PC-3 (cell line): Measurements from ENCODE around the gene FAM107B. TPM values are rescaled to one million over a fixed set of nuclear protein-coding genes. Genes with fewer than 3 reads are reported as not detected.

ENCODE experiments used
- ATAC-seq: fragments of 200-7000 bp; cut with Tn5 transposase; 2 replicates; pipeline ENCODE4 v1.9.1; 2020; ENCODE audit warnings: mild to moderate bottlenecking, moderate library complexity
- BruUV-seq: library from RNA; stranded (reverse); fragments of 400-500 nt; replicated peaks from 2 replicates; lab custom pipeline; 2021; lab: Mats Ljungman, UMichigan
- CTCF ChIA-PET: fragments of 300-600 bp; sonication (Branson Sonifier 250); formaldehyde crosslinking; loops from one replicate; lab custom pipeline; 2022; ENCODE audit warnings: antibody characterized with exemption; lab: Charles Lee
- POLR2A ChIA-PET: fragments of 300-600 bp; sonication (Branson Sonifier 250); formaldehyde crosslinking; loops from one replicate; lab custom pipeline; 2022; ENCODE audit warnings: antibody characterized with exemption; ENCODE audit not compliant: unreplicated experiment; lab: Charles Lee
- DNase-seq: peaks from one replicate; pipeline ENCODE4 v3.0.0-alpha.2; 2015
- H2AFZ ChIP-seq: fragments of 300-600 bp; sonication (generic); 2 replicates; pipeline ENCODE4 v1.6.0; 2016; ENCODE audit warnings: antibody characterized with exemption, low read length
- H3F3A ChIP-seq: fragments of 300-600 bp; sonication (generic); one replicate; pipeline ENCODE4 v1.6.0; 2017; ENCODE audit warnings: antibody characterized with exemption, low read length, control low read depth, mild to moderate bottlenecking; ENCODE audit not compliant: unreplicated experiment
- H3K27ac ChIP-seq: fragments of 300-600 bp; sonication (generic); 2 replicates; pipeline ENCODE4 v1.5.1; 2016; ENCODE audit warnings: mild to moderate bottlenecking, low read length
- H3K27me3 ChIP-seq: fragments of 300-600 bp; sonication (generic); 2 replicates; pipeline ENCODE4 v1.6.1; 2016; ENCODE audit warnings: low read length, mixed read lengths
- H3K36me3 ChIP-seq: fragments of 300-600 bp; sonication (generic); 2 replicates; pipeline ENCODE4 v1.6.1; 2016; ENCODE audit warnings: low read depth, mixed run types, low read length, mixed read lengths
- H3K4me1 ChIP-seq: fragments of 300-600 bp; sonication (generic); 2 replicates; pipeline ENCODE4 v1.5.1; 2016; ENCODE audit warnings: low read length; ENCODE audit not compliant: insufficient read depth
- H3K4me2 ChIP-seq: fragments of 300-600 bp; sonication (generic); 2 replicates; pipeline ENCODE4 v1.6.0; 2016; ENCODE audit warnings: low read length
- H3K4me3 ChIP-seq: fragments of 300-600 bp; sonication (generic); 2 replicates; pipeline ENCODE4 v1.5.1; 2016; ENCODE audit warnings: mild to moderate bottlenecking, low read length, mixed read lengths
- H3K79me2 ChIP-seq: fragments of 300-600 bp; sonication (generic); 2 replicates; pipeline ENCODE4 v1.6.1; 2017; ENCODE audit warnings: low read length, mixed read lengths
- H3K9ac ChIP-seq: fragments of 300-600 bp; sonication (generic); 2 replicates; pipeline ENCODE4 v1.6.0; 2016; ENCODE audit warnings: mild to moderate bottlenecking, low read length
- H3K9me2 ChIP-seq: fragments of 300-600 bp; sonication (generic); replicated peaks from 2 replicates; pipeline ENCODE4 v1.6.1; 2016; ENCODE audit warnings: mixed run types, low read length, mixed read lengths
- H3K9me3 ChIP-seq: fragments of 300-600 bp; sonication (generic); 2 replicates; pipeline ENCODE4 v1.6.1; 2016; ENCODE audit warnings: low read length, mixed read lengths
- H4K20me1 ChIP-seq: fragments of 300-600 bp; sonication (generic); 2 replicates; pipeline ENCODE4 v1.6.1; 2016; ENCODE audit warnings: low read length, mixed read lengths
- EZH2 ChIP-seq: fragments of 300-600 bp; sonication (generic); IDR thresholded peaks from one replicate; pipeline ENCODE4 v1.6.1; 2017; ENCODE audit warnings: antibody characterized with exemption, mild to moderate bottlenecking, low read length; ENCODE audit not compliant: unreplicated experiment
- EZH2phosphoT487 ChIP-seq: fragments of 300-600 bp; sonication (generic); IDR thresholded peaks from 2 replicates; pipeline ENCODE4 v1.6.1; 2018; ENCODE audit warnings: mild to moderate bottlenecking, antibody characterized with exemption, low read length, borderline replicate concordance
- intact Hi-C: fragments of 100-400 bp; cut with micrococcal nuclease; formaldehyde crosslinking; loops from 2 replicates; pipeline ENCODE4 v1.9.0; 2023
- total RNA-seq: library from RNA; depleted of rRNA; stranded (reverse); fragments of >200 nt; gene quantifications from 2 replicates; pipeline ENCODE4 v1.2.3, GENCODE V29; 2014
- TF ChIP-seq, protein P1 (sequence below): fragments of 300-600 bp; sonication (generic); conservative IDR thresholded peaks from 2 replicates; pipeline ENCODE4 v1.5.1; 2017; ENCODE audit warnings: antibody characterized with exemption, low read depth, mild to moderate bottlenecking, low read length

Gene FAM107B
- total RNA-seq, 1 experiment from 2014 or later: 36.6 TPM

DNA sequence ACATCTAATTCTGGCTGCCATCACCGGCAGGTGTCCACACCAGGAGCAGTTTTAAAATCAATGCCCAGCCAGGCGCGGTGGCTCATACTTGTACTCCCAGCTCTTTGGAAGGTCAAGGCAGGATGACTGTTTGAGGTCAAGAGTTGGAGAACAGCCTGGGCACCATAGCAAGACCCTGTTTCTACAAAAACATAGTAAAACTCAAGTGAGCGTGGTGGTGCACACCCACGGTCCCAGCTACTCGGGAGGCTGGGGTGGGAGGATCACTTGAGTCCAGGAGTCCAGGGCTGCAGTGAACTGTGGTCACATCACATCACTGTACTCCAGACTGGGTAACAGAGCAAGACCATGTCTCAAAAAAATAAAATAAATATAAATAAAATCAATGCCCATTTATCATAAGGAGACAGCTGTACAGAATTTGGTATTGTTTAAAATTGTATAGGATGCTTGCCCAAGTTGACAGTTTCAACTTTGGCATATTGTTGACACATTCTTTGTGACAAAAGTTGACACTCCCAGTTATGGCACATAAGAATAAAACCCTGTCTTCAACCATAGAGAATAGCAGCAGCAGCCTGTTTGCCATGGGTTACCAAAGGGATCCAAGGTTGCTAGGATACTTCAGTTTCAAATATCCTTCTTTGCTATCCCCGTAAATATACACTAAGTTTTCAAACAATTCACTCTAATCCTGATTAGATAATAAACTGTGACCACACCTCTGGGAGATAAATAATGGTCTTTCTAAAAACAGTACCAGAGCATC lies 193.0 kb downstream of the FAM107B start:
- Histone ChIP-seq H3K4me3 (no peak overlapping the region), H3K9me2 (no peaks in the 10 kb centered on the region), H3K9me3 (no peaks in the 10 kb centered on the region), H3K4me1 (peaks cover 48% of the 10 kb centered on the region), H3K27ac (no peak overlapping the region), H3F3A (peaks cover 8% of the 10 kb centered on the region), H2AFZ (no peak overlapping the region), H3K27me3 (no peaks in the 10 kb centered on the region), H4K20me1 (no peaks in the 10 kb centered on the region), H3K4me2 (no peak overlapping the region), H3K79me2 (peaks cover 81% of the 10 kb centered on the region), H3K9ac (no peak overlapping the region), H3K36me3 (peaks cover 4% of the 10 kb centered on the region; the same call in 1 of the 2 replicates)
- ChIA-PET CTCF (no interaction called here), POLR2A (no interaction called here)
- intact Hi-C loops: no loop called here
- BruUV-seq: no TSS peak
- ATAC-seq: no peak
- DNase-seq: peak; percentile 17
- TF ChIP-seq, protein P1, sequence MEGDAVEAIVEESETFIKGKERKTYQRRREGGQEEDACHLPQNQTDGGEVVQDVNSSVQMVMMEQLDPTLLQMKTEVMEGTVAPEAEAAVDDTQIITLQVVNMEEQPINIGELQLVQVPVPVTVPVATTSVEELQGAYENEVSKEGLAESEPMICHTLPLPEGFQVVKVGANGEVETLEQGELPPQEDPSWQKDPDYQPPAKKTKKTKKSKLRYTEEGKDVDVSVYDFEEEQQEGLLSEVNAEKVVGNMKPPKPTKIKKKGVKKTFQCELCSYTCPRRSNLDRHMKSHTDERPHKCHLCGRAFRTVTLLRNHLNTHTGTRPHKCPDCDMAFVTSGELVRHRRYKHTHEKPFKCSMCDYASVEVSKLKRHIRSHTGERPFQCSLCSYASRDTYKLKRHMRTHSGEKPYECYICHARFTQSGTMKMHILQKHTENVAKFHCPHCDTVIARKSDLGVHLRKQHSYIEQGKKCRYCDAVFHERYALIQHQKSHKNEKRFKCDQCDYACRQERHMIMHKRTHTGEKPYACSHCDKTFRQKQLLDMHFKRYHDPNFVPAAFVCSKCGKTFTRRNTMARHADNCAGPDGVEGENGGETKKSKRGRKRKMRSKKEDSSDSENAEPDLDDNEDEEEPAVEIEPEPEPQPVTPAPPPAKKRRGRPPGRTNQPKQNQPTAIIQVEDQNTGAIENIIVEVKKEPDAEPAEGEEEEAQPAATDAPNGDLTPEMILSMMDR: no peak
- TF ChIP-seq EZH2phosphoT487 (no peak), EZH2 (no peak)

GRCh38 chr10:14580671-14581332 lies 193.9 kb downstream of the FAM107B start:
- no peaks in the 10 kb centered on the region for H3K9me2 ChIP-seq
- TF ChIP-seq, protein P1: no peak
- TF ChIP-seq EZH2phosphoT487 (no peak), EZH2 (no peak)
- ATAC-seq: no peak
- H3K27me3 ChIP-seq: no peaks in the 10 kb centered on the region
- H3K4me1 ChIP-seq: peaks cover 39% of the 10 kb centered on the region
- ChIA-PET POLR2A (no interaction called here), CTCF (no interaction called here)
- H3K27ac ChIP-seq: 0 out of 2 replicates have a peak overlapping the region, but pooled peaks have one; percentile 16
- no peak overlapping the region for H3K4me3 ChIP-seq
- H3K79me2 ChIP-seq: peaks cover 81% of the 10 kb centered on the region
- intact Hi-C loops: no loop called here
- H4K20me1 ChIP-seq: no peaks in the 10 kb centered on the region
- no peak for DNase-seq
- peaks cover 4% of the 10 kb centered on the region; the same call in 1 of the 2 replicates for H3K36me3 ChIP-seq
- H3K4me2 ChIP-seq: no peak overlapping the region
- no TSS peak for BruUV-seq
- no peaks in the 10 kb centered on the region for H3K9me3 ChIP-seq
- peaks cover 8% of the 10 kb centered on the region for H3F3A ChIP-seq
- no peak overlapping the region for H2AFZ ChIP-seq
- H3K9ac ChIP-seq: no peak overlapping the region
